Osteoblast (primary cell): Measurements from ENCODE around the gene ROPN1B. TPM values are rescaled to one million over a fixed set of nuclear protein-coding genes. Genes with fewer than 3 reads are reported as not detected.
A peak's percentile ranks its signal among the peaks of the same experiment; 100 is the strongest.
"Not testable (repeated sequence)": the region's sequence is repeated elsewhere in the genome, so short reads cannot be mapped to it uniquely, and the experiment has no call there.

Source experiments
- DNase-seq: peaks from one replicate; pipeline ENCODE4 v3.0.0; 2011; ENCODE audit warnings: low spot score, mixed read lengths; ENCODE audit not compliant: insufficient read length; ENCODE audit errors: missing footprints
- H2AFZ ChIP-seq: 2 replicates; pipeline ENCODE4 v1.6.0; 2011; ENCODE audit warnings: mild to moderate bottlenecking, low read length
- H3K27ac ChIP-seq: 2 replicates; pipeline ENCODE4 v1.5.1; 2011; ENCODE audit warnings: mild to moderate bottlenecking, low read depth, low read length, moderate library complexity
- H3K27me3 ChIP-seq: 2 replicates; pipeline ENCODE4 v1.6.0; 2012; ENCODE audit warnings: mild to moderate bottlenecking, control low read depth, inconsistent platforms, low read length, moderate library complexity; ENCODE audit not compliant: insufficient read depth
- H3K36me3 ChIP-seq: 2 replicates; pipeline ENCODE4 v1.5.1; 2011; ENCODE audit warnings: mild to moderate bottlenecking, low read length, control low read depth, moderate library complexity; ENCODE audit not compliant: insufficient read depth
- H3K4me1 ChIP-seq: 2 replicates; pipeline ENCODE4 v1.5.1; 2011; ENCODE audit warnings: mild to moderate bottlenecking, low read length, control low read depth, moderate library complexity; ENCODE audit not compliant: insufficient read depth
- H3K4me2 ChIP-seq: 2 replicates; pipeline ENCODE4 v1.6.0; 2011; ENCODE audit warnings: mild to moderate bottlenecking, low read length; ENCODE audit not compliant: insufficient read depth
- H3K4me3 ChIP-seq: fragments of 200-600 bp; sonication (generic); 3 replicates; pipeline ENCODE4 v1.5.1; 2012; ENCODE audit warnings: mild to moderate bottlenecking, low read length, inconsistent platforms; ENCODE audit not compliant: insufficient read depth
- H3K79me2 ChIP-seq: 2 replicates; pipeline ENCODE4 v1.6.0; 2012; ENCODE audit warnings: mild to moderate bottlenecking, low read length, control low read depth, inconsistent platforms; ENCODE audit not compliant: insufficient read depth
- H3K9me3 ChIP-seq: 2 replicates; pipeline ENCODE4 v1.5.1; 2011; ENCODE audit warnings: low read depth, low read length, control low read depth
- H4K20me1 ChIP-seq: 2 replicates; pipeline ENCODE4 v1.6.0; 2012; ENCODE audit warnings: mild to moderate bottlenecking, low read length, control low read depth; ENCODE audit not compliant: insufficient read depth
- total RNA-seq: library from RNA; depleted of rRNA; stranded (reverse); fragments of >200 nt; gene quantifications from 2 replicates; pipeline ENCODE4 v1.2.3, GENCODE V29; 2012
- TF ChIP-seq, protein P1 (sequence below): IDR thresholded peaks from 2 replicates; pipeline ENCODE4 v1.5.1; 2011; ENCODE audit warnings: mild to moderate bottlenecking, low read depth, low read length, moderate library complexity; ENCODE audit errors: extremely low read depth

ROPN1B gene
- total RNA-seq, 1 donor: not detected

DNA sequence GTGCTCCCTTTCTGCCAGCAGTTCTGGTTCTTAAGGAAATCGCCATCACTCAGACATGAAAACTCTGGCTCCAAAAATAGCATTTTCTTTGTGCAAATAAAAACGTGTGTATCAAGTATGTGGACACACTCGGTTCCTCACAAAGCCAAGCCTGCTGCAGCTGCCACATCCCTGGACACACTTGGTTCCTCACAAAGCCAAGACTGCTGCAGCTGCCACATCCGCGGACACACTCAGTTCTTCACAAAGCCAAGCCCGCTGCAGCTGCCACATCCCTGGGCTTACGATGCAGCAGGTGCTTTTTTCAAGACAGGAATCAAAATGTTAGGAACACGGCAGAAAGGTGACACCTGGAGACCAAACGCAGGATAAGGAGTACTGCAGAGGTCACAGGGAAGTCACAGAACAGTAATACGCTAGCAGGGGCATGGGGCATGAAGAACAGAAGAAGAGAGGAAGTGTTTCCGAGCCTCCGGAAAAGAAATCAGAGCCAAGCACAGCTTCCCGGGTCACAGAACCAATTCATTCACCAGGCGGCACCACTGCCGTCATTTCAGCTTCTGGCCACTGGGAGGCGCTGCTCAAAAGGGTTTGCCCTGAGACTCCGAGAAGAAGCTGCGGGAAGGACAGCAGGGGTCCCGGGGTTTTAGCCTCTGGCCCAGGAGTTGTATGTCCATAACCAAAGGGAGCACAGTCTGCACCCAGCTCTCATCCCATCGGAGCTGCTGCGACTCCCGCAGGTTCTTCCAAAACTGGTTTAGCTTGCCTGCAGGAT, 40.0 kb upstream of the ROPN1B start:
- TF ChIP-seq, protein P1, sequence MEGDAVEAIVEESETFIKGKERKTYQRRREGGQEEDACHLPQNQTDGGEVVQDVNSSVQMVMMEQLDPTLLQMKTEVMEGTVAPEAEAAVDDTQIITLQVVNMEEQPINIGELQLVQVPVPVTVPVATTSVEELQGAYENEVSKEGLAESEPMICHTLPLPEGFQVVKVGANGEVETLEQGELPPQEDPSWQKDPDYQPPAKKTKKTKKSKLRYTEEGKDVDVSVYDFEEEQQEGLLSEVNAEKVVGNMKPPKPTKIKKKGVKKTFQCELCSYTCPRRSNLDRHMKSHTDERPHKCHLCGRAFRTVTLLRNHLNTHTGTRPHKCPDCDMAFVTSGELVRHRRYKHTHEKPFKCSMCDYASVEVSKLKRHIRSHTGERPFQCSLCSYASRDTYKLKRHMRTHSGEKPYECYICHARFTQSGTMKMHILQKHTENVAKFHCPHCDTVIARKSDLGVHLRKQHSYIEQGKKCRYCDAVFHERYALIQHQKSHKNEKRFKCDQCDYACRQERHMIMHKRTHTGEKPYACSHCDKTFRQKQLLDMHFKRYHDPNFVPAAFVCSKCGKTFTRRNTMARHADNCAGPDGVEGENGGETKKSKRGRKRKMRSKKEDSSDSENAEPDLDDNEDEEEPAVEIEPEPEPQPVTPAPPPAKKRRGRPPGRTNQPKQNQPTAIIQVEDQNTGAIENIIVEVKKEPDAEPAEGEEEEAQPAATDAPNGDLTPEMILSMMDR: peak; percentile 49
- H3K27ac ChIP-seq, H3K4me2 ChIP-seq, DNase-seq, H3K4me1 ChIP-seq, H3K27me3 ChIP-seq, H3K79me2 ChIP-seq, H3K36me3 ChIP-seq, H3K4me3 ChIP-seq, H2AFZ ChIP-seq, H3K9me3 ChIP-seq, H4K20me1 ChIP-seq: not testable (repeated sequence)

GRCh38 chr3:125929765-125930164, 39.2 kb upstream of the ROPN1B start:
- not testable (repeated sequence) for H3K36me3 ChIP-seq, H3K9me3 ChIP-seq, H4K20me1 ChIP-seq, H2AFZ ChIP-seq, H3K27me3 ChIP-seq, DNase-seq, H3K4me1 ChIP-seq, H3K4me2 ChIP-seq, H3K79me2 ChIP-seq, H3K27ac ChIP-seq, H3K4me3 ChIP-seq

- H3K36me3 ChIP-seq, DNase-seq, H4K20me1 ChIP-seq, H3K27ac ChIP-seq, H3K4me2 ChIP-seq, H3K4me3 ChIP-seq, H3K27me3 ChIP-seq, H3K4me1 ChIP-seq, H3K9me3 ChIP-seq, H3K79me2 ChIP-seq: not testable (repeated sequence)
- H2AFZ ChIP-seq: peak overlapping the region; percentile 29
Observed at GRCh38 chr3:125931355-125931880, 37.6 kb upstream of the ROPN1B start.

DNA sequence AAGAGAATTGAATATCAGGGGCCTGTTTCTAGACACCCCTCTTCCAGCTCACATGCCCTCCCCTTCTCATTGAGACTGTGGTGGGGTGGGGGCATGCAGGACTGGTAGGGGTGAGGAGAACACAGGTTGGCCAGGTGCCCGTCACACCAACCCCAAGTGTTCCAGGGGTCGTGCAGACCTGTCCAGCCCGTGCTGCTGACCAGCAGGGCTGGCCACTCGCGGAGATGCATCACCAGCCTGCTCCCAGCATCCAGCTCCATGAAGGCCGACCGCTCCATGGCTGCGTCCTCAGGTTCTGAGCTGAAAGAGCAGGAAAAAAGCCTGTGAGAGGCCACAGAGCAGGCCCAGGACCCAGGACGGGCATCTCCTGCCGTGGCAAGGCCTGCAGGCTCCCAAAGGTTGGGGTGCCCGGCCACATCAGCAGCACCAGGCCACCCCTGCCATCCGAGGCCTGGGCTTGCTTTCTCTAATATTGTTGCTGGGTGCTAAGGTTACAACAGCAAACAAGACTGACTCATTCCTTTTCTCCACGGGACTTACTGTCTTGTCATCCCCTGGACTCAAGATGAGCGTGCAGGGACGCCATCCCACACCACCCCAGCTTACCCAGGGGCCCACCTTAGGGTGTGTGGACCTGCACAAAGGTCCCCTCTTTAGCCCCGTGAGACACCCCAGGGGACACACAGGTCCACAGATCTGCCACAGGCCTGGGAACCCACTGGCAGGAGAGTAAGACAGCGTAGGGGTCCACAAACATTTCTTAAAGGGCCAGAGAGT, 35.4 kb upstream of the ROPN1B start:
- DNase-seq, H3K27me3 ChIP-seq, H2AFZ ChIP-seq: not testable (repeated sequence)

DNA sequence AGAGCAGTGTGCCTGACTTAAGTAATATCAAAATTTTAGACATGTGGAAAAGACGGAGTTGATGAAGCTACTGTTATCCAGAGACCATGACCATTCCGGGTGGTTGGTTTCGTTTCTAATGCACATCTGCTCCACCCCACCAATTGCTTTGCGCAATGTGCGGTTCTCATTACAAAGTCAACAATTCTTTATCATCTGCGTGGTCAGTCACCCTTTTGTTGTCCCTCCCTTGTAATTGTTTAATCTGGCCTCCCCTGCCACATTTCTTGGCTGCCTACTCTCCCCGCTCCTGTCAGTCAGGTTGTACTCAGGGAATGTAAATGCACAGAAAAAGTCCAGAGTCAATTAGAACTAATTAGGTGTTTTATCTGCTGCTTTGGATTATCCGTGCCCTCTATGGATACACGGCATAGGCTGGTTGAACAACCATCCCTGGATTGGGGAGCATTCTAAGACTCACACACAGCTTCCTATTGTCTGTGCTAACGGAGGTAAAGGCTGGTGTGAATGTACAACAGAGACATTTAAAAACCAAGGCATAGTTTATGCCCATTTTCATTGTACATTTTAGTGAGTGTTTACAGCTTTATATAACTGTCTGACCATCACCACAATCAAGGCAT, 33.6 kb upstream of the ROPN1B start:
- H3K4me1 ChIP-seq, DNase-seq, H3K79me2 ChIP-seq, H4K20me1 ChIP-seq, H3K36me3 ChIP-seq, H3K27me3 ChIP-seq, H3K9me3 ChIP-seq, H2AFZ ChIP-seq, H3K27ac ChIP-seq, H3K4me3 ChIP-seq: not testable (repeated sequence)
- peak overlapping the region; percentile 45 for H3K4me2 ChIP-seq

More for the DNA sequence above, 35.4 kb upstream of the ROPN1B start:
- H3K4me1 ChIP-seq, H3K9me3 ChIP-seq, H3K79me2 ChIP-seq, H3K4me3 ChIP-seq, H3K4me2 ChIP-seq, H3K27ac ChIP-seq, H4K20me1 ChIP-seq, H3K36me3 ChIP-seq: not testable (repeated sequence)
